Trophoblast cell (in vitro differentiated cells and primary cell): ENCODE measurements around the gene BARX1.

Experiments used
- DNase-seq, 2 donors: peaks; one replicate each; pipeline ENCODE4 v3.0.0-alpha.2; 2016
- H2AFZ ChIP-seq: 2 replicates; pipeline ENCODE4 v1.6.1; 2013; ENCODE audit warnings: low read length, moderate library complexity, mild to moderate bottlenecking; ENCODE audit not compliant: insufficient read depth, poor library complexity
- H2AK5ac ChIP-seq: 2 replicates; pipeline ENCODE4 v1.6.1; 2013; ENCODE audit warnings: mild to moderate bottlenecking, low read length
- H2BK120ac ChIP-seq: 2 replicates; pipeline ENCODE4 v1.6.1; 2013; ENCODE audit warnings: low read length, mild to moderate bottlenecking, moderate library complexity; ENCODE audit not compliant: insufficient read depth, poor library complexity
- H2BK12ac ChIP-seq: 2 replicates; pipeline ENCODE4 v1.6.1; 2013; ENCODE audit warnings: mild to moderate bottlenecking, low read length, moderate library complexity
- H2BK5ac ChIP-seq: 2 replicates; pipeline ENCODE4 v1.6.1; 2013; ENCODE audit warnings: low read length, low read depth, moderate library complexity, mild to moderate bottlenecking; ENCODE audit not compliant: poor library complexity
- H3K14ac ChIP-seq: 2 replicates; pipeline ENCODE4 v1.6.1; 2013; ENCODE audit warnings: mild to moderate bottlenecking, low read length
- H3K18ac ChIP-seq: 2 replicates; pipeline ENCODE4 v1.6.1; 2013; ENCODE audit warnings: mild to moderate bottlenecking, low read length
- H3K23ac ChIP-seq: 2 replicates; pipeline ENCODE4 v1.6.1; 2013; ENCODE audit warnings: low read length
- H3K27ac ChIP-seq: 2 replicates; pipeline ENCODE4 v1.5.1; 2013; ENCODE audit warnings: low read depth, mild to moderate bottlenecking, inconsistent platforms, low read length, moderate library complexity
- H3K27me3 ChIP-seq: 2 replicates; pipeline ENCODE4 v1.6.1; 2013; ENCODE audit warnings: inconsistent platforms, mild to moderate bottlenecking, low read length, moderate library complexity; ENCODE audit not compliant: insufficient read depth
- H3K36me3 ChIP-seq, 2 experiments: 1 replicate in 1 of 2; 2 replicates in 1 of 2; pipeline ENCODE4 v1.6.1; 2013; ENCODE audit warnings: low read length in 2 of 2, mild to moderate bottlenecking in 2 of 2, moderate library complexity in 1 of 2; ENCODE audit not compliant: insufficient read depth in 2 of 2, control insufficient read depth in 1 of 2
- H3K4ac ChIP-seq: 2 replicates; pipeline ENCODE4 v1.6.1; 2013; ENCODE audit warnings: low read depth, mild to moderate bottlenecking, low read length, moderate library complexity
- H3K4me1 ChIP-seq, 2 experiments: 1 replicate in 1 of 2; 2 replicates in 1 of 2; pipeline ENCODE4 v1.6.1; 2013; ENCODE audit warnings: low read length in 2 of 2, mild to moderate bottlenecking in 2 of 2, moderate library complexity in 1 of 2; ENCODE audit not compliant: insufficient read depth in 2 of 2, control insufficient read depth in 1 of 2
- H3K4me2 ChIP-seq: 2 replicates; pipeline ENCODE4 v1.6.1; 2013; ENCODE audit warnings: inconsistent platforms, mild to moderate bottlenecking, low read length, moderate library complexity
- H3K4me3 ChIP-seq: 2 replicates; pipeline ENCODE4 v1.5.1; 2013; ENCODE audit warnings: mild to moderate bottlenecking, low read depth, low read length, inconsistent platforms
- H3K79me1 ChIP-seq: one replicate; pipeline ENCODE4 v1.6.1; 2013; ENCODE audit warnings: low read length
- H3K79me2 ChIP-seq: 2 replicates; pipeline ENCODE4 v1.6.1; 2013; ENCODE audit warnings: low read length, mild to moderate bottlenecking; ENCODE audit not compliant: control insufficient read depth, insufficient read depth, poor library complexity
- H3K9ac ChIP-seq: 2 replicates; pipeline ENCODE4 v1.6.1; 2013; ENCODE audit warnings: mild to moderate bottlenecking, low read length
- H3K9me3 ChIP-seq: 2 replicates; pipeline ENCODE4 v1.6.1; 2013; ENCODE audit warnings: low read depth, mild to moderate bottlenecking, control low read depth, inconsistent platforms, low read length; ENCODE audit not compliant: insufficient read depth
- H4K12ac ChIP-seq: 2 replicates; pipeline ENCODE4 v1.6.1; 2013; ENCODE audit warnings: low read depth, mild to moderate bottlenecking, low read length, moderate library complexity
- H4K8ac ChIP-seq: 2 replicates; pipeline ENCODE4 v1.6.1; 2013; ENCODE audit warnings: low read depth, mild to moderate bottlenecking, low read length, moderate library complexity
- H4K91ac ChIP-seq: one replicate; pipeline ENCODE4 v1.6.1; 2013; ENCODE audit warnings: low read depth, mild to moderate bottlenecking, low read length, moderate library complexity
- WGBS: extraction: QIAGEN DNeasy Blood & Tissue Kit; methylation state at CpG from one replicate; pipeline ENCODE4 v1.1.7; 2013; ENCODE audit warnings: missing lambda C conversion rate; ENCODE audit not compliant: insufficient read length, insufficient coverage; ENCODE audit errors: extremely low coverage; 5-methylcytosine and 5-hydroxymethylcytosine counted together

Gene BARX1

GRCh38 chr9:93960221-93960970, 5.2 kb upstream of the BARX1 start:
- Histone ChIP-seq H3K14ac (no peak overlapping the region), H2BK120ac (no peak overlapping the region), H4K8ac (no peak overlapping the region), H3K4me3 (no peak overlapping the region), H3K79me1 (no peaks in the 10 kb centered on the region), H3K23ac (no peak overlapping the region), H2BK12ac (no peak overlapping the region), H3K9me3 (peaks cover 22% of the 10 kb centered on the region), H3K27ac (no peak overlapping the region), H3K4ac (no peak overlapping the region), H4K91ac (no peak overlapping the region), H2AK5ac (no peak overlapping the region), H3K4me1 (peaks cover 6 to 14% of the 10 kb centered on the region in 2 experiments), H3K79me2 (no peaks in the 10 kb centered on the region), H2BK5ac (no peak overlapping the region), H4K12ac (no peak overlapping the region), H3K27me3 (peaks cover 65% of the 10 kb centered on the region), H3K9ac (no peak overlapping the region), H3K18ac (no peak overlapping the region), H3K4me2 (no peak overlapping the region), H3K36me3 (no peaks in the 10 kb centered on the region), H2AFZ (no peak overlapping the region)
- WGBS, result no CpG with 5 or more reads among the region's 63 CpGs
- DNase-seq, result peak in 1 of 2 donors; percentile 40

- DNase-seq, result no peak
- Histone ChIP-seq H3K36me3 (no peaks in the 10 kb centered on the region), H3K4me1 (peaks cover 6 to 14% of the 10 kb centered on the region in 2 experiments), H3K9ac (no peak overlapping the region), H4K91ac (no peak overlapping the region), H3K4ac (no peak overlapping the region), H3K79me2 (no peaks in the 10 kb centered on the region), H2BK12ac (no peak overlapping the region), H3K27ac (no peak overlapping the region), H3K4me2 (no peak overlapping the region), H3K18ac (no peak overlapping the region), H3K4me3 (no peak overlapping the region), H2BK120ac (no peak overlapping the region), H2AFZ (no peak overlapping the region), H3K79me1 (no peaks in the 10 kb centered on the region), H2AK5ac (no peak overlapping the region), H4K8ac (no peak overlapping the region), H3K9me3 (peaks cover 22% of the 10 kb centered on the region), H2BK5ac (no peak overlapping the region), H3K23ac (no peak overlapping the region), H4K12ac (no peak overlapping the region), H3K27me3 (peaks cover 68% of the 10 kb centered on the region), H3K14ac (no peak overlapping the region)
- WGBS, result no CpG with 5 or more reads among the region's 10 CpGs
Measured at GRCh38 chr9:93959739-93960154, 4.6 kb upstream of the BARX1 start.

- H3K9me3 ChIP-seq, result peaks cover 23% of the 10 kb centered on the region
- DNase-seq, result peak in 1 of 2 donors; percentile 52
- no peak overlapping the region for H2AK5ac ChIP-seq
- no CpG with 5 or more reads among the region's 66 CpGs for WGBS
- no peak overlapping the region for H3K27ac ChIP-seq
- H3K14ac ChIP-seq, result no peak overlapping the region
- H2BK5ac ChIP-seq, result no peak overlapping the region
- H4K8ac ChIP-seq, result no peak overlapping the region
- H2BK12ac ChIP-seq, result no peak overlapping the region
- peaks cover 6 to 16% of the 10 kb centered on the region in 2 experiments for H3K4me1 ChIP-seq
- peak overlapping the region; percentile 45 for H3K4me2 ChIP-seq
- no peak overlapping the region for H3K18ac ChIP-seq
- H3K9ac ChIP-seq, result no peak overlapping the region
- H3K4ac ChIP-seq, result no peak overlapping the region
- peak overlapping the region; percentile 63 for H3K23ac ChIP-seq
- no peak overlapping the region for H4K91ac ChIP-seq
- H3K79me2 ChIP-seq, result no peaks in the 10 kb centered on the region
- no peak overlapping the region for H2AFZ ChIP-seq
- no peak overlapping the region for H4K12ac ChIP-seq
- H3K79me1 ChIP-seq, result no peaks in the 10 kb centered on the region
- H3K36me3 ChIP-seq, result no peaks in the 10 kb centered on the region
- peaks cover 75% of the 10 kb centered on the region for H3K27me3 ChIP-seq
- H2BK120ac ChIP-seq, result no peak overlapping the region
- H3K4me3 ChIP-seq, result no peak overlapping the region
Measured at GRCh38 chr9:93958819-93959682, 3.9 kb upstream of the BARX1 start.

GRCh38 chr9:93958121-93958818, 3.1 kb upstream of the BARX1 start:
- Histone ChIP-seq H2AFZ (no peak overlapping the region), H4K8ac (no peak overlapping the region), H3K79me1 (no peaks in the 10 kb centered on the region), H3K4ac (no peak overlapping the region), H2BK120ac (no peak overlapping the region), H3K27me3 (peaks cover 83% of the 10 kb centered on the region), H3K9me3 (peaks cover 26% of the 10 kb centered on the region), H3K79me2 (no peaks in the 10 kb centered on the region), H4K91ac (no peak overlapping the region), H2AK5ac (no peak overlapping the region), H3K4me2 (peak overlapping the region; percentile 45), H3K9ac (no peak overlapping the region), H2BK5ac (no peak overlapping the region), H3K36me3 (no peaks in the 10 kb centered on the region), H3K27ac (no peak overlapping the region), H2BK12ac (no peak overlapping the region), H3K23ac (peak overlapping the region; percentile 63), H3K4me3 (no peak overlapping the region), H3K18ac (no peak overlapping the region), H3K14ac (no peak overlapping the region), H4K12ac (no peak overlapping the region), H3K4me1 (peaks cover 8 to 17% of the 10 kb centered on the region in 2 experiments)
- WGBS, result no CpG with 5 or more reads among the region's 49 CpGs
- DNase-seq, result peak in 1 of 2 donors; percentile 44
